Hepatocyte (in vitro differentiated cells): ENCODE results near the gene CCDC27. TPM values are rescaled to one million over a fixed set of nuclear protein-coding genes. Genes with fewer than 3 reads are reported as not detected.
"Not testable (repeated sequence)": the region's sequence is repeated elsewhere in the genome, so short reads cannot be mapped to it uniquely, and the experiment has no call there.

Experiments
- DNase-seq: peaks from one replicate; pipeline ENCODE4 v3.0.0-alpha.2; 2016; ENCODE audit warnings: low spot score
- H2AFZ ChIP-seq: fragments of 200-600 bp; sonication (generic); 2 replicates; pipeline ENCODE4 v1.6.0; 2016; ENCODE audit warnings: antibody characterized with exemption, mild to moderate bottlenecking
- H3K27ac ChIP-seq: fragments of 200-600 bp; sonication (generic); 2 replicates; pipeline ENCODE4 v1.5.1; 2016; ENCODE audit warnings: mild to moderate bottlenecking
- H3K27me3 ChIP-seq: fragments of 200-600 bp; sonication (generic); 2 replicates; pipeline ENCODE4 v1.6.1; 2016
- H3K36me3 ChIP-seq: fragments of 200-600 bp; sonication (generic); replicated peaks from 2 replicates; pipeline ENCODE4 v1.5.1; 2016; ENCODE audit warnings: low read depth; ENCODE audit not compliant: insufficient read depth
- H3K4me1 ChIP-seq: fragments of 200-600 bp; sonication (generic); 2 replicates; pipeline ENCODE4 v1.5.1; 2016; ENCODE audit warnings: mild to moderate bottlenecking, moderate library complexity; ENCODE audit not compliant: insufficient read depth
- H3K4me2 ChIP-seq: fragments of 200-600 bp; sonication (generic); 2 replicates; pipeline ENCODE4 v1.6.0; 2016
- H3K4me3 ChIP-seq: fragments of 200-600 bp; sonication (generic); 2 replicates; pipeline ENCODE4 v1.5.1; 2016; ENCODE audit warnings: mild to moderate bottlenecking
- H3K79me2 ChIP-seq: fragments of 200-600 bp; sonication (generic); 2 replicates; pipeline ENCODE4 v1.6.0; 2017; ENCODE audit warnings: mild to moderate bottlenecking
- H3K9me2 ChIP-seq: fragments of 200-600 bp; sonication (generic); replicated peaks from 2 replicates; pipeline ENCODE4 v1.6.0; 2017; ENCODE audit warnings: mild to moderate bottlenecking; ENCODE audit not compliant: insufficient read depth
- H3K9me3 ChIP-seq: fragments of 200-600 bp; sonication (generic); 2 replicates; pipeline ENCODE4 v1.5.1; 2016; ENCODE audit warnings: low read depth, mild to moderate bottlenecking
- H4K20me1 ChIP-seq: fragments of 200-600 bp; sonication (generic); 2 replicates; pipeline ENCODE4 v1.6.0; 2016; ENCODE audit warnings: mild to moderate bottlenecking; ENCODE audit not compliant: insufficient read depth, poor library complexity, severe bottlenecking
- CTCF ChIP-seq: fragments of 200-600 bp; sonication (generic); IDR thresholded peaks from 2 replicates; pipeline ENCODE4 v1.5.1; 2016; ENCODE audit warnings: antibody characterized with exemption, mild to moderate bottlenecking; ENCODE audit not compliant: poor library complexity
- EZH2 ChIP-seq: fragments of 200-600 bp; sonication (generic); IDR thresholded peaks from 2 replicates; pipeline ENCODE4 v1.6.1; 2016; ENCODE audit warnings: antibody characterized with exemption, mild to moderate bottlenecking, borderline replicate concordance
- EZH2phosphoT487 ChIP-seq: fragments of 200-600 bp; sonication (generic); IDR thresholded peaks from one replicate; pipeline ENCODE4 v1.6.1; 2018; ENCODE audit warnings: antibody characterized with exemption, mild to moderate bottlenecking, low read depth, moderate library complexity; ENCODE audit not compliant: unreplicated experiment, severe bottlenecking
- WGBS: methylation state at CpG from one replicate; pipeline ENCODE4 v1.1.6; 2016; ENCODE audit warnings: low lambda C conversion rate; ENCODE audit errors: missing lambda C conversion rate; 5-methylcytosine and 5-hydroxymethylcytosine counted together
- polyA plus RNA-seq: library from polyadenylated mRNA; unstranded; fragments of >200 nt; fragmentation: Nextera tagmentation; extraction: Ambion mirVana; gene quantifications from 2 replicates; pipeline ENCODE4 v1.2.1, GENCODE V29; 2016
- total RNA-seq: library from RNA; depleted of rRNA; stranded (reverse); fragments of >200 nt; gene quantifications from 2 replicates; pipeline ENCODE4 v1.2.3, GENCODE V29; 2014

CCDC27 gene
- total and polyA plus RNA-seq, 2 experiments from 2014 or later: 0.17 to 0.59 TPM

DNA sequence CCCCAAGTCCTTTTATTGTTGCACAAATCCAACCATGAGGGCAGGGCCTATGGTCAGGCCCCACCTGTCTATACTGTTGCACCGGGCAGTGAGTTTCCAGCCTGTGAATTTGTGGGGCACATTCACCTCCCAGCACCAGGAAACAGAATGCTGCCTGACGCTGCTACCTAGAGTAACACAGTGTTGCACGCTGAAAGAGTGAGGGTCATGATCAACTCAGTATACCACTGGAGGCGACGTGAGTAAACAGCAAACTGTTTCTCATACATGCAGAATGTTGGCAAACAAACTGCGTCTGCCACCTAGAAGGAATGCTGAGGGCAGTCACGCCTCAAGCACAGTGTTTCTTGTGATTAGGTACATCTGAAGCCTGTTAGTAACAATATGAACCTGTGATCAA, 57.4 kb downstream of the CCDC27 start:
- no peak overlapping the region for H3K27ac ChIP-seq
- H3K4me2 ChIP-seq: no peak overlapping the region
- no peak for TF ChIP-seq EZH2
- no peak for TF ChIP-seq EZH2phosphoT487
- TF ChIP-seq CTCF: no peak
- no peaks in the 10 kb centered on the region for H3K9me3 ChIP-seq
- H3K9me2 ChIP-seq: no peaks in the 10 kb centered on the region
- no peaks in the 10 kb centered on the region for H3K27me3 ChIP-seq
- H4K20me1 ChIP-seq: no peaks in the 10 kb centered on the region
- DNase-seq: no peak
- H3K36me3 ChIP-seq: no peaks in the 10 kb centered on the region
- H3K79me2 ChIP-seq: no peaks in the 10 kb centered on the region
- no peaks in the 10 kb centered on the region for H3K4me1 ChIP-seq
- H2AFZ ChIP-seq: no peak overlapping the region
- 72% methylated on average over 7 of the region's 7 CpGs for WGBS
- no peak overlapping the region for H3K4me3 ChIP-seq

GRCh38 chr1:3810149-3810761, 58.0 kb downstream of the CCDC27 start:
- not testable (repeated sequence) for H3K4me3 ChIP-seq, H2AFZ ChIP-seq, H4K20me1 ChIP-seq, H3K79me2 ChIP-seq, H3K36me3 ChIP-seq, H3K27me3 ChIP-seq, H3K9me3 ChIP-seq, DNase-seq, H3K4me1 ChIP-seq, H3K9me2 ChIP-seq, H3K27ac ChIP-seq, H3K4me2 ChIP-seq
- 90% methylated on average over 9 of the region's 9 CpGs for WGBS

DNA sequence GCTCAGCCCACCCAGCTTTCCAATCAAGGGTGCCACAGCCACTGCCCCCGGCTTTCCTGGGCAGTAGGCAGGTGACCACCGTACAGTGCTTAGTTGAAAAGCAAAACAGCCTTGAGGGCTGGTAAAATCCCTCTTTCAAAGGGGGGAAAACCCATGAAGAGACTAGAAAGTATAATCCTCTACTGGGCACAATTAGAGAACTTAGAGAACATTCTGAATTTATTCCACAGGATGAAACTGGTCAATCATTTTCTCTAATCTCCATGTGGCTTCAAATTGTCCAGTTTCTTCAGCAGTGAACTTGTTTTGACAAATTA, 59.3 kb downstream of the CCDC27 start:
- Histone ChIP-seq H2AFZ (no peak overlapping the region), H3K79me2 (no peaks in the 10 kb centered on the region), H4K20me1 (no peaks in the 10 kb centered on the region), H3K9me3 (no peaks in the 10 kb centered on the region), H3K27ac (no peak overlapping the region), H3K9me2 (no peaks in the 10 kb centered on the region), H3K4me2 (no peak overlapping the region), H3K4me1 (no peaks in the 10 kb centered on the region), H3K27me3 (no peaks in the 10 kb centered on the region), H3K36me3 (no peaks in the 10 kb centered on the region), H3K4me3 (no peak overlapping the region)
- 75% methylated on average over 2 of the region's 2 CpGs for WGBS
- DNase-seq: no peak
- TF ChIP-seq EZH2 (no peak), EZH2phosphoT487 (no peak), CTCF (no peak)

DNA sequence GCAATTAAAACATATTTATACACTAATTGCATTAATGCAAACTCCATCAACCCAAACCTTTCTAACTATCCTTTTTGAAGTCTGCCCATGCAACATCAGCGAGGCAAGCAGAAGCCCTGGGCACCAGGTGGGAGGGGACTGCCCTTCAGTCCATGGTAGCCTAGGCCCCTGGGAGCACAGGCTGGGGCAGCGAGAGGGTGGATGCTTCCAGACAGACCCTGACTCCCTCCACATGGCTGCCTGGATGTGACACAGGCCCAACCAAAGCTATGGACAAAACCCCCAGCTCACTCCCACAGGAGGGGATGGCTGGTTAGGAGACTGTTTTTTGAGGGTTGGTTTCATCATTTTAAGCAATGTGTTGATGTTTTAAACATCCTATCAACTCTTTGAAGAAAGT, 61.8 kb downstream of the CCDC27 start:
- TF ChIP-seq CTCF (no peak), EZH2 (no peak), EZH2phosphoT487 (no peak)
- no peaks in the 10 kb centered on the region for H3K79me2 ChIP-seq
- no peaks in the 10 kb centered on the region for H3K9me3 ChIP-seq
- no peaks in the 10 kb centered on the region for H3K9me2 ChIP-seq
- 100% methylated on average over 2 of the region's 2 CpGs for WGBS
- H3K36me3 ChIP-seq: no peaks in the 10 kb centered on the region
- no peak for DNase-seq
- H3K4me3 ChIP-seq: no peak overlapping the region
- H3K4me1 ChIP-seq: no peaks in the 10 kb centered on the region
- H2AFZ ChIP-seq: no peak overlapping the region
- no peaks in the 10 kb centered on the region for H4K20me1 ChIP-seq
- H3K27me3 ChIP-seq: no peaks in the 10 kb centered on the region
- no peak overlapping the region for H3K27ac ChIP-seq
- H3K4me2 ChIP-seq: no peak overlapping the region
